HCT116 (cell line): ENCODE data around the gene TP53AIP1. TPM values are rescaled to one million over a fixed set of nuclear protein-coding genes. Genes with fewer than 3 reads are reported as not detected.

Experiments
- ATAC-seq: fragments of 200-7000 bp; cut with Tn5 transposase; 2 replicates; pipeline ENCODE4 v1.9.1; 2020; ENCODE audit warnings: mild to moderate bottlenecking, moderate library complexity
- Bru-seq: library from RNA; stranded (reverse); fragments of 400-500 nt; gene quantifications from one replicate; lab custom pipeline; 2021; lab: Mats Ljungman, UMichigan
- BruChase-seq, 2 experiments: library from RNA; stranded (reverse); fragments of 400-500 nt; gene quantifications; one replicate each; lab custom pipeline; 2021; lab: Mats Ljungman, UMichigan
- BruUV-seq: library from RNA; stranded (reverse); fragments of 400-500 nt; replicated peaks from 2 replicates; lab custom pipeline; 2021; lab: Mats Ljungman, UMichigan
- CTCF ChIA-PET: fragments of 300-600 bp; sonication (Branson Sonifier 250); formaldehyde crosslinking; loops from one replicate; lab custom pipeline; 2021; ENCODE audit warnings: antibody characterized with exemption; lab: Charles Lee
- POLR2A ChIA-PET: fragments of 300-600, 350-600 bp; sonication (Branson Sonifier 250); formaldehyde crosslinking; loops from one replicate; lab custom pipeline; 2021; ENCODE audit warnings: antibody characterized with exemption; lab: Charles Lee
- RAD21 ChIA-PET, 2 experiments: fragments of 300-600 bp; sonication (Branson Sonifier 250); formaldehyde crosslinking; loops; one replicate each; lab custom pipeline; 2023; ENCODE audit warnings: low total read pairs in 2 of 2; ENCODE audit not compliant: uncharacterized antibody in 2 of 2, unreplicated experiment in 2 of 2, low non-redundant PET in 1 of 2; lab: Charles Lee
- DNase-seq: peaks from one replicate; pipeline ENCODE4 v3.0.0-alpha.2; 2010; ENCODE audit warnings: low read depth, low spot score
- H2AFZ ChIP-seq: fragments of 200-600 bp; shearing (Covaris generic), sonication (generic); 2 replicates; pipeline ENCODE4 v1.6.1; 2017; ENCODE audit warnings: low read depth, mixed run types, mixed read lengths, antibody characterized with exemption, low read length; ENCODE audit not compliant: poor library complexity, severe bottlenecking
- H3K27ac ChIP-seq: 2 replicates; pipeline ENCODE4 v1.5.1; 2012; ENCODE audit warnings: low read depth, low read length
- H3K27me3 ChIP-seq: fragments of 200-600 bp; sonication (generic); 2 replicates; pipeline ENCODE4 v1.6.1; 2016; ENCODE audit warnings: mixed run types, low read length, mixed read lengths; ENCODE audit not compliant: insufficient read depth
- H3K36me3 ChIP-seq, 2 experiments: fragments of 200-500 bp in 1 of 2; fragments of 200-600 bp in 1 of 2; sonication (Bioruptor generic) in 1 of 2; sonication (generic) in 1 of 2; 2 replicates each; pipeline versions ENCODE4 v1.5.1 to v1.6.1; 2014 to 2016; ENCODE audit warnings: low read length in 2 of 2, inconsistent platforms in 1 of 2, mixed read lengths in 1 of 2, mixed run types in 1 of 2; ENCODE audit not compliant: insufficient read depth in 2 of 2, control insufficient read depth in 1 of 2
- H3K4me1 ChIP-seq, 2 experiments: fragments of 200-600 bp in 1 of 2; sonication (generic) in 1 of 2; 2 replicates each; pipeline versions ENCODE4 v1.5.1 to v1.6.1; 2012 to 2017; ENCODE audit warnings: low read length in 2 of 2, inconsistent platforms in 1 of 2, mild to moderate bottlenecking in 1 of 2, mixed read lengths in 1 of 2, mixed run types in 1 of 2, moderate library complexity in 1 of 2; ENCODE audit not compliant: insufficient read depth in 2 of 2, control insufficient read depth in 1 of 2
- H3K4me2 ChIP-seq: fragments of 200-600 bp; sonication (generic); 2 replicates; pipeline ENCODE4 v1.6.1; 2017; ENCODE audit warnings: mixed run types, low read length, mixed read lengths
- H3K4me3 ChIP-seq, 2 experiments: fragments of 200-600 bp in 1 of 2; sonication (generic) in 1 of 2; replicated peaks in 1 of 2; 2 replicates each; pipeline ENCODE4 v1.5.1; 2011 to 2016; ENCODE audit warnings: low read length in 2 of 2, control low read depth in 1 of 2, low read depth in 1 of 2, mild to moderate bottlenecking in 1 of 2, mixed read lengths in 1 of 2, mixed run types in 1 of 2
- H3K79me2 ChIP-seq: fragments of 200-600 bp; sonication (generic); 2 replicates; pipeline ENCODE4 v1.6.1; 2017; ENCODE audit warnings: mild to moderate bottlenecking, mixed run types, low read length, moderate library complexity, mixed read lengths; ENCODE audit not compliant: insufficient read depth
- H3K9ac ChIP-seq: fragments of 200-600 bp; sonication (generic); 2 replicates; pipeline ENCODE4 v1.6.1; 2016; ENCODE audit warnings: low read length, mixed read lengths
- H3K9me2 ChIP-seq: fragments of 200-600 bp; sonication (generic), shearing (Covaris generic); 2 replicates; pipeline ENCODE4 v1.6.1; 2017; ENCODE audit warnings: mixed run types, mild to moderate bottlenecking, moderate library complexity; ENCODE audit not compliant: insufficient read depth
- H3K9me3 ChIP-seq, 2 experiments: fragments of 200-500 bp in 1 of 2; fragments of 200-600 bp in 1 of 2; sonication (Bioruptor generic) in 1 of 2; sonication (generic) in 1 of 2; 2 replicates each; pipeline ENCODE4 v1.6.1; 2014 to 2017; ENCODE audit warnings: low read length in 2 of 2, mixed read lengths in 2 of 2, inconsistent platforms in 1 of 2, low read depth in 1 of 2, mild to moderate bottlenecking in 1 of 2, mixed run types in 1 of 2, moderate library complexity in 1 of 2; ENCODE audit not compliant: control insufficient read depth in 1 of 2, insufficient read depth in 1 of 2
- H4K20me1 ChIP-seq: fragments of 200-600 bp; sonication (generic), shearing (Covaris generic); 2 replicates; pipeline ENCODE4 v1.6.1; 2017; ENCODE audit warnings: mixed run types, mild to moderate bottlenecking, moderate library complexity; ENCODE audit not compliant: insufficient read depth
- ATF3 ChIP-seq: IDR thresholded peaks from 2 replicates; pipeline ENCODE4 v1.6.1; 2012
- CTCF ChIP-seq, 3 experiments: fragments of 200-600 bp in 1 of 3; sonication (generic) in 1 of 3; IDR thresholded peaks in 2 of 3; conservative IDR thresholded peaks in 1 of 3; 2 replicates each; pipeline ENCODE4 v1.5.1; 2012 to 2017; ENCODE audit warnings: low read depth in 2 of 3, low read length in 2 of 3, antibody characterized with exemption in 1 of 3, borderline replicate concordance in 1 of 3, control low read depth in 1 of 3, mild to moderate bottlenecking in 1 of 3, mixed read lengths in 1 of 3, mixed run types in 1 of 3, moderate library complexity in 1 of 3; ENCODE audit not compliant: insufficient read depth in 1 of 3
- FOSL1 ChIP-seq: IDR thresholded peaks from 2 replicates; pipeline ENCODE4 v1.6.1; 2012; ENCODE audit warnings: low read depth
- POLR2A ChIP-seq: IDR thresholded peaks from 2 replicates; pipeline ENCODE4 v1.7.0; 2011; ENCODE audit warnings: borderline replicate concordance; ENCODE audit not compliant: insufficient read depth, insufficient read length; ENCODE audit errors: extremely low read depth
- YY1 ChIP-seq: IDR thresholded peaks from 2 replicates; pipeline ENCODE4 v1.6.1; 2011; ENCODE audit warnings: low read length, low read depth, moderate library complexity, mild to moderate bottlenecking; ENCODE audit not compliant: insufficient replicate concordance; ENCODE audit errors: extremely low read depth
- ZFX ChIP-seq: fragments of 450-650 bp; IDR thresholded peaks from 2 replicates; pipeline ENCODE4 v1.6.1; 2017
- intact Hi-C: fragments of 100-400 bp; cut with micrococcal nuclease; formaldehyde crosslinking; loops from 2 replicates; pipeline ENCODE4 v1.10.0; 2022
- long read RNA-seq: library from polyadenylated mRNA; unstranded; transcript quantifications from one replicate; pipeline ENCODE4 v2.0.0, GENCODE V29; 2021; ENCODE audit not compliant: unreplicated experiment
- polyA plus RNA-seq: library from polyadenylated mRNA; unstranded; fragments of >200 nt; gene quantifications from 2 replicates; pipeline ENCODE4 v1.2.1, GENCODE V29; 2012; ENCODE audit warnings: missing spikeins
- total RNA-seq: library from RNA; stranded (reverse); gene quantifications from one replicate; pipeline ENCODE4 v1.2.1, GENCODE V29; 2021; ENCODE audit not compliant: unreplicated experiment

The TP53AIP1 gene
- total RNA-seq (0.15 TPM), Bru-seq, nascent RNA (percentile 26 among the genes with signal in this experiment), BruChase-seq, experiment 1, labeled RNA remaining after a 6-hour chase (percentile 44 among the genes with signal in this experiment), BruChase-seq, experiment 2, labeled RNA remaining after a 2-hour chase (percentile 43 among the genes with signal in this experiment)
- 0.05 and 0.09 TPM in 2 replicates for polyA plus RNA-seq
- long read RNA-seq: 0 reads

GRCh38 chr11:128942817-128943427 lies at the start of gene TP53AIP1:
Gene TP53AIP1, minus strand, starts transcription at chr11:128942871. Its CDS starts 5,053 bp downstream, at chr11:128937818.
- H3K4me3 ChIP-seq: no peak within 1 kb of the TSS

More at GRCh38 chr11:128942817-128943427, at the start of gene TP53AIP1:
- CTCF ChIA-PET: no interaction called here
- POLR2A ChIA-PET: no interaction called here
- ATAC-seq: no peak; the same call in 1 of the 2 replicates
- Histone ChIP-seq H4K20me1 (no peaks in the 10 kb centered on the region), H3K27me3 (no peaks in the 10 kb centered on the region), H3K9me3 (no peaks in the 10 kb centered on the region), H3K27ac (no peak within 1 kb of the TSS), H3K4me2 (no peak within 1 kb of the TSS), H3K79me2 (no peaks in the 10 kb centered on the region), H3K36me3 (no peaks in the 10 kb centered on the region), H2AFZ (no peak within 1 kb of the TSS), H3K4me1 (no peaks in the 10 kb centered on the region), H3K9ac (no peak within 1 kb of the TSS), H3K9me2 (no peaks in the 10 kb centered on the region)
- RAD21 ChIA-PET: no interaction called here
- no peak for DNase-seq
- no TSS peak for BruUV-seq
- intact Hi-C loops: no loop called here
- TF ChIP-seq FOSL1 (no peak), CTCF (IDR thresholded peaks at IDR 0.05 in 2 of 3, conservative IDR thresholded peaks at IDR 0.05 in 1 of 3; ENCODE audit: borderline replicate concordance in 1 of 3, insufficient read depth in 1 of 3, low read depth in 2 of 3, low read length in 2 of 3) (no peak), ZFX (no peak), YY1 (no peak), ATF3 (no peak), POLR2A (no peak)
